ENCODE data around the gene TCF7L1. TPM values are rescaled to one million over a fixed set of nuclear protein-coding genes. Genes with fewer than 3 reads are reported as not detected.

Gene TCF7L1
- polyA plus RNA-seq, 1 donor from 2014 or later: not detected

DNA sequence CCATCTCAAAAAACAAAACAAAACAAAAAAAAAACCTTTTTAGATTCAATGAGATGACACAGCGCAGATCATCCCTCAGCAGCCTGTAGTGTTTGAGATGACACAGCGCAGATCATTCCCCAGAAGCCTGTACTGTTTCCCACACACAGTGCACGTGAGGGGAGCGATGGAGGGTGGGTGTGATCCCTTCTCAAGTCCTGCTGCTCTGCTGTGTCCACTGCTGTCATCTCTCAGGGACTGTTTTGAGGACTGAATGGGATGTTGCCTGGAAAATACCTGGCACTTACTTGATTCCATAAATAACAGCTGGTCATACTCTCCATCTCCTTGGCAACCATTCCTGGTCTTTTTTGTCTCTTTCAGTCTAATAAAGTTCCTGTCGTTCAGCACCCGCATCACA lies 168.9 kb downstream of the TCF7L1 start:
- Histone ChIP-seq H3K4me2 (ENCODE audit: low read length) (no peak overlapping the region), H3K79me2 (replicated peaks; ENCODE audit: insufficient read depth, low read length) (no peaks in the 10 kb centered on the region), H3K27ac (ENCODE audit: low read length) (peak overlapping the region; percentile 28), H3K36me3 (ENCODE audit: insufficient read depth, low read length) (no peaks in the 10 kb centered on the region), H3F3A (ENCODE audit: insufficient read depth, low read length, poor library complexity, severe bottlenecking) (no peaks in the 10 kb centered on the region), H2AFZ (ENCODE audit: low read depth, low read length) (no peak overlapping the region), H3K9me3 (ENCODE audit: low read length) (no peaks in the 10 kb centered on the region), H3K27me3 (ENCODE audit: insufficient read depth, low read depth, low read length) (no peaks in the 10 kb centered on the region), H3K9ac (ENCODE audit: low read length) (no peak overlapping the region), H3K9me2 (ENCODE audit: insufficient read depth, low read length) (no peaks in the 10 kb centered on the region), H4K20me1 (ENCODE audit: insufficient read depth) (no peaks in the 10 kb centered on the region), H3K4me3 (ENCODE audit: low read length) (no peak overlapping the region)
- TF ChIP-seq MXI1 (conservative IDR thresholded peaks at IDR 0.05; ENCODE audit: poor library complexity, severe bottlenecking): no peak
- peak; percentile 68 for TF ChIP-seq POLR2AphosphoS5 (IDR thresholded peaks at IDR 0.05)
- TF ChIP-seq, protein P1, sequence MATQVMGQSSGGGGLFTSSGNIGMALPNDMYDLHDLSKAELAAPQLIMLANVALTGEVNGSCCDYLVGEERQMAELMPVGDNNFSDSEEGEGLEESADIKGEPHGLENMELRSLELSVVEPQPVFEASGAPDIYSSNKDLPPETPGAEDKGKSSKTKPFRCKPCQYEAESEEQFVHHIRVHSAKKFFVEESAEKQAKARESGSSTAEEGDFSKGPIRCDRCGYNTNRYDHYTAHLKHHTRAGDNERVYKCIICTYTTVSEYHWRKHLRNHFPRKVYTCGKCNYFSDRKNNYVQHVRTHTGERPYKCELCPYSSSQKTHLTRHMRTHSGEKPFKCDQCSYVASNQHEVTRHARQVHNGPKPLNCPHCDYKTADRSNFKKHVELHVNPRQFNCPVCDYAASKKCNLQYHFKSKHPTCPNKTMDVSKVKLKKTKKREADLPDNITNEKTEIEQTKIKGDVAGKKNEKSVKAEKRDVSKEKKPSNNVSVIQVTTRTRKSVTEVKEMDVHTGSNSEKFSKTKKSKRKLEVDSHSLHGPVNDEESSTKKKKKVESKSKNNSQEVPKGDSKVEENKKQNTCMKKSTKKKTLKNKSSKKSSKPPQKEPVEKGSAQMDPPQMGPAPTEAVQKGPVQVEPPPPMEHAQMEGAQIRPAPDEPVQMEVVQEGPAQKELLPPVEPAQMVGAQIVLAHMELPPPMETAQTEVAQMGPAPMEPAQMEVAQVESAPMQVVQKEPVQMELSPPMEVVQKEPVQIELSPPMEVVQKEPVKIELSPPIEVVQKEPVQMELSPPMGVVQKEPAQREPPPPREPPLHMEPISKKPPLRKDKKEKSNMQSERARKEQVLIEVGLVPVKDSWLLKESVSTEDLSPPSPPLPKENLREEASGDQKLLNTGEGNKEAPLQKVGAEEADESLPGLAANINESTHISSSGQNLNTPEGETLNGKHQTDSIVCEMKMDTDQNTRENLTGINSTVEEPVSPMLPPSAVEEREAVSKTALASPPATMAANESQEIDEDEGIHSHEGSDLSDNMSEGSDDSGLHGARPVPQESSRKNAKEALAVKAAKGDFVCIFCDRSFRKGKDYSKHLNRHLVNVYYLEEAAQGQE (IDR thresholded peaks at IDR 0.05; ENCODE audit: borderline replicate concordance): peak; percentile 75

DNA sequence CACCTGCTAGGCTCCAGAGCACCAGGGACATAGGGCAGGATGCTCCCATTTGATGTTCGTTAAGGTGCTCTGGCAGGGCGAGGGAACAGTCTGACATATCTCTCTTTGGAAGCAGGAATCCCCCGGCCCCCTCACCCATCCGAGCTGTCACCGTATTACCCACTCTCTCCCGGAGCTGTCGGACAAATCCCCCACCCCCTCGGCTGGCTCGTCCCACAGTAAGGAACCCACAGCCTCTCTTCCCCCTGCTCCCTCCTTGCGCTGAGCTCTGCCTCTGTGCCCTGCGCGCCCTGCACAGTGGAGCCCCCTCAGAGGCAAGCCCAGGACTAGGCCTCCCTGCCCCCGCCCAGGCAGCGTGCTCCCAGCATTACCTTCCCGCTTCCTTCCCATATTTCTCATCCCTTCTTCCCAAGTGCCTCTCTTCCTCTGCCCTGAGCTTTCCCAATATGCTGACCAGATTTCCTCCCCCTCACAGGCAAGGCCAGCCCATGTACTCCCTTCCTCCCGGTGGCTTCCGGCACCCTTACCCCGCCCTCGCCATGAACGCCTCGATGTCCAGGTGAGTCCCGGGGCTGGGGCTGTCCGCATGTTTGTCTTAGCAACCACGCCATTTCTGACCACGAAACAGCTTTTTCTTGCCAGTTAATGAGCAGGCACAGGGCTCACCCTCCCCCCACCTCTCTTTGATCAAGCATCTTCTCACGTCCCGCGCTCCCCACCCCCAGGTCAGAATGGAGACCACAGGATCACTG lies 170.8 kb downstream of the TCF7L1 start:
- TF ChIP-seq POLR2AphosphoS5 (IDR thresholded peaks at IDR 0.05) (no peak), EZH2 (IDR thresholded peaks at IDR 0.05; ENCODE audit: borderline replicate concordance, insufficient read depth, low read length, poor library complexity, severe bottlenecking) (no peak), MXI1 (conservative IDR thresholded peaks at IDR 0.05; ENCODE audit: poor library complexity, severe bottlenecking) (no peak), TAF1 (IDR thresholded peaks at IDR 0.05; ENCODE audit: low read depth) (no peak), RAD21 (conservative IDR thresholded peaks at IDR 0.05) (no peak), EP300 (conservative IDR thresholded peaks at IDR 0.05; ENCODE audit: poor library complexity, severe bottlenecking) (no peak), SMC3 (conservative IDR thresholded peaks at IDR 0.05; ENCODE audit: poor library complexity) (no peak)
- TF ChIP-seq, protein P2, sequence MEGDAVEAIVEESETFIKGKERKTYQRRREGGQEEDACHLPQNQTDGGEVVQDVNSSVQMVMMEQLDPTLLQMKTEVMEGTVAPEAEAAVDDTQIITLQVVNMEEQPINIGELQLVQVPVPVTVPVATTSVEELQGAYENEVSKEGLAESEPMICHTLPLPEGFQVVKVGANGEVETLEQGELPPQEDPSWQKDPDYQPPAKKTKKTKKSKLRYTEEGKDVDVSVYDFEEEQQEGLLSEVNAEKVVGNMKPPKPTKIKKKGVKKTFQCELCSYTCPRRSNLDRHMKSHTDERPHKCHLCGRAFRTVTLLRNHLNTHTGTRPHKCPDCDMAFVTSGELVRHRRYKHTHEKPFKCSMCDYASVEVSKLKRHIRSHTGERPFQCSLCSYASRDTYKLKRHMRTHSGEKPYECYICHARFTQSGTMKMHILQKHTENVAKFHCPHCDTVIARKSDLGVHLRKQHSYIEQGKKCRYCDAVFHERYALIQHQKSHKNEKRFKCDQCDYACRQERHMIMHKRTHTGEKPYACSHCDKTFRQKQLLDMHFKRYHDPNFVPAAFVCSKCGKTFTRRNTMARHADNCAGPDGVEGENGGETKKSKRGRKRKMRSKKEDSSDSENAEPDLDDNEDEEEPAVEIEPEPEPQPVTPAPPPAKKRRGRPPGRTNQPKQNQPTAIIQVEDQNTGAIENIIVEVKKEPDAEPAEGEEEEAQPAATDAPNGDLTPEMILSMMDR (IDR thresholded peaks at IDR 0.05; ENCODE audit: poor library complexity, severe bottlenecking): no peak
- TF ChIP-seq, protein P1 (IDR thresholded peaks at IDR 0.05; ENCODE audit: borderline replicate concordance): no peak
- no peaks in the 10 kb centered on the region for H3F3A ChIP-seq (ENCODE audit: insufficient read depth, low read length, poor library complexity, severe bottlenecking)
- no peaks in the 10 kb centered on the region for H3K9me2 ChIP-seq (ENCODE audit: insufficient read depth, low read length)
- H3K9ac ChIP-seq (ENCODE audit: low read length): no peak overlapping the region
- H3K27me3 ChIP-seq (ENCODE audit: insufficient read depth, low read depth, low read length): no peaks in the 10 kb centered on the region
- H3K27ac ChIP-seq (ENCODE audit: low read length): no peak overlapping the region
- no peak overlapping the region for H2AFZ ChIP-seq (ENCODE audit: low read depth, low read length)
- H3K36me3 ChIP-seq (ENCODE audit: insufficient read depth, low read length): no peaks in the 10 kb centered on the region
- no peak overlapping the region for H3K4me3 ChIP-seq (ENCODE audit: low read length)
- no peaks in the 10 kb centered on the region for H3K9me3 ChIP-seq (ENCODE audit: low read length)
- H4K20me1 ChIP-seq (ENCODE audit: insufficient read depth): no peaks in the 10 kb centered on the region
- no peaks in the 10 kb centered on the region for H3K79me2 ChIP-seq (replicated peaks; ENCODE audit: insufficient read depth, low read length)
- no peak overlapping the region for H3K4me2 ChIP-seq (ENCODE audit: low read length)
